Limb (tissue), 2 donors: ENCODE results near the gene KCTD4.

Experiments used
- DNase-seq, 2 donors: peaks; one replicate each; pipeline ENCODE4 v3.0.0-alpha.2; 2016; ENCODE audit errors: extremely low spot score in 2 of 2

The KCTD4 gene

DNA sequence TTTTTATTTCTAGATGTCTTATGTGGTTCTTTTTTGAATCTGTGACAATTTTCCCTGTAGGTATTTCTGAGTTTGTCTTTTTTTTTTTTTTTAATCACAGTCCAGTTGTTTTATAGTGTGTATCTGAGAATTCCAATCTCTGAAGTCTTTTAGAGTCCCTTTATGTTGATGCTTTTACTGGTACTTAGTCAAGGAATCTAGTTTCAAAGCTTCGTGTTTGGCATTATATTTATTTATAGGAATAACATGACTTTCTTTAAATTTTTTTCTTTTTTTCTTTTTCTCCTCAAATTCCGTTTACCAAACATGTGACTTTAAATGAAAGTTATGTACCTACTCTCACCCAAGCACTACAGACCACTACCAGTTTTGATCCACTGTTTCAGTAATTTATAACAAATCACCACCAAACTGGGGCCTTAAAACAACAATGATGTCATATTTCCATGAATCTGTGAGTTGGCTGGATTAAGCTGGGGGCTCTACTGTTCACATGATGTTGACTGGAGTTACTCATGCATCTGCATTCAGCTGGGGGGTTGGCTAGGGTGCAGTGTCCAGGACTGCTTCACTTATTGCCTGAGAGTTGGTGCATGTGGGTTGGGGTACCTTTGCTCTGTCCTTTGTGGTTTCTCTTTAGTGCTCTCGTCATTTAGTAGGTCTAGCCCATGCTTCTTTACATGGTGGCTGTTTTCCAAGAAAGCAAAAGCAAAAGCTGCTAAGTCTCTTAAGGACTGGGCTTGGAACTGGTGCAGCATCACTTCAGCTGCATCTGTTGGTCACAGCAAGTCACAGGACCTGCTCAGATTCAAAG, 22.3 kb downstream of the KCTD4 start:
- DNase-seq = peak in 1 of 2 donors; percentile 36

DNA sequence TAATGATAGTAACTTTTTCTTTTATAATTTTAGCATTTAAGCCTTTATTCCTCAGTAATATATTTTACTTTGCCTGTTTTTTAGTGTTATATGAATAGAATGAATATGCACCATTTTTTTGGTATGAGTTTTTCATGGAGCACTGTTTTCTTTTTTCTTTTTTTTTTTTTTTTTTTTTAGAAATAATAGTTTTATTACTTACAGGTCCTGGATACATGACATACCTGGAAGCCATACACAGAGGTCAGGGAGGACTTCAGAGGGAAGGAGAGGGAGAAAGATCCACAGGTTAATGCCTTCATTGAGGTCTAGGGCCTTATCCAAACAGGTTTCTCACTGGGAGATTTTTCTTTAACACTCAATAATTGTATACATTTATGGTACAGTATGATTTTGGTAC, 26.4 kb downstream of the KCTD4 start:
- DNase-seq = no peak

- DNase-seq = no peak
Observed at GRCh38 chr13:45168555-45168930, 32.3 kb downstream of the KCTD4 start.

DNA sequence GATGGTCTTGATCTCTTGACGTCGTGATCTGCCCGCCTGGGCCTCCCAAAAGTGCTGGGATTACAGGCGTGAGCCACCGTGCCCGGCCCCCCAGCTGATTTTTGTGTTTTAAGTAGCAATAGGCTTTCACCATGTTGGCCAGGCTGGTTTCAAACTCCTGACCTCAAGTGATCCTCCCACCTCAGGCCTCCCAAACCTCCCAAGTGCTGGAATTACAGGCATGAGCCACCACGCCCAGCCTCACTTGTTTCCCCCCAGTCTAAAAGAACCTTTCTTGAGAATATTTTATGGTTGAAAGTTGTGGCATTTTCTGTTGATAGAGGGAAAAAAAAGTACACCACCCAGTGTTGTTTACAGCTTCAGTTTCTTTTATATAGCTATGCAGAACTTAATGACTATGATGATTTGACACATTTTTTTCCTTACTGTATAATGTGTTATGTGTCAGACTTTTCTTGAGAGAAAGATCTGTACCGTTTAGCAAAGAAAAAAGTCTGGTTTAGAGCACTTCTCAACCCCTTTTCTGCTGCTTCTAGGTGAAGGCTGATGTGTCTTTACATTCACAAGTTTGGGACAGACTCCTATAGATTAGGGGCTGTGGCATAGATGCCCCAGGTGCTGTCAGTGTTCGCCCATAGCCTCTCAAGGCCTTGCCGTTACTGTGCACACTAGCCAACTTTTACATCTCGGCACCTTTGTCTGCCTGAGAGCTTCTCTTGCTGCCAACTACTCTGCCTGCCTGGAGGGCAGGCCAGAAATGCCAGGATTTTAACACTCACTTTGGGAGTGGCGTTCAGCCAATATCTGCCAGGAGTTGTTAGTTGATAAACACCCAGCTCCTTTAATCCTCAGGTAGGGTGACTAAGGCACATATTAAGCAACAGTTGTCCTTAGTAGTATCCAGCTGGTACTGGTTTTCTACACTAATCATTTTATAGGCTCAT, 33.0 kb downstream of the KCTD4 start:
- DNase-seq = no peak

DNA sequence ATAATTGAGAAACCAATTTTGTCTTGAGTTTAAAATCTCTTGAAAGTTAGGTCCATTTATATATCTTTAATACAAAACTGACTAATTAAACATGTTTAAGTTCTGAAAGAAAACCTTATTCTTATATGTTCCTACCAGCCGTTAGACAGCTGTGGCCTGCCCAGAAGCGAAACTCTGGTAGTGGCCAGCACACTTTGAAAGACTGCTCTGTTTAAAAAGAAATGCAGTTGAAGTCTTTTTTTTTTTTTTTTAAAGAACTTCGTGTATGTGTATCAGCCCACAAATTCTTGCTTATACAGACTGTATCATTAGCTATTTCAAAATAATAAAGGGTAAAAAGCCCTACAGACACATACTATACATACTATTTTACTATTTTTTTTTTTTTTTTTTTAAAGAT, 34.0 kb downstream of the KCTD4 start:
- DNase-seq = no peak

GRCh38 chr13:45162821-45163220, 38.0 kb downstream of the KCTD4 start:
- no peak for DNase-seq

- DNase-seq = no peak
Observed at GRCh38 chr13:45162194-45162593, 38.7 kb downstream of the KCTD4 start.

GRCh38 chr13:45156565-45157361, 44.1 kb downstream of the KCTD4 start:
- no peak for DNase-seq

DNA sequence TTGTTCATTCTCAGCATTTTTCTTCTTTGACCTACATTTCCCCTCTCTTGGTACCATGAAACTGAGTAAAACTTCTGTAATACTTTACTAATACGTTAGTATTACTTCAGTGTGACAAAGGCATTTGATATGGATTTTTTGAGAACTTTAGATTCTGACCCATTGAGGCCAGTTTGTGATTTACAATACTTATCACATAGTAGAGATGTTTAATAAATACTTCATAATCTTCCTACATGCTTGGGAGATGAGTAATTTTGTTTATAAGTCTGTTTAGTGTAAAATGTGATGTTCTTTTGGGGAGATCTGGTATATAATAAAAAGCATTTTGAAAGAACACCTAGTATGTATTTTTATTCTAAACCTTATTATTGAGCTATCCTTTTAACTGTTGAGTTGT, 50.9 kb downstream of the KCTD4 start:
- DNase-seq = no peak

- DNase-seq = no peak
Observed at GRCh38 chr13:45143346-45143751, 57.5 kb downstream of the KCTD4 start.
